ENCODE data around the gene PTPRZ1. TPM values are rescaled to one million over a fixed set of nuclear protein-coding genes. Genes with fewer than 3 reads are reported as not detected.

The PTPRZ1 gene
- total RNA-seq, 1 donor from 2014 or later, result 1.9 TPM

DNA sequence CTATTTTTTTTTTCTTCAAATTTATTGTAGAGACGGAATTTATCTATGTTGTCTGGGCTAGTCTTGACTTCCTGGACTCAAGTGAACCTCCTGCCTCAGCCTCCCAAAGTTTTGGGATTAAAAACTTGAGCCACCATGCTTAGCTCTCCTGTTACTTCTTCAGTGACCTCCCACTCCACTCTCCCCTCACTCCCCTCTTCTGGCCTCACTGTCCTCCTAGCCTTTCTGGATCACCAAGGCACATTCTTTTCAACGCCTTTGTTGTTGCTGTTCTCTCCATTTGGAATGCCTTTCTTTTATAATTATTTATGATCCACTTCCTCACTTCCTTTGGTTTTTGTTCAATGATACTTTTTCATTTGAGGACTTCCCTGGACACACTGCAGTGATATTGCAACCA, 17.9 kb downstream of the PTPRZ1 start:
- H3K4me1 ChIP-seq, result no peaks in the 10 kb centered on the region
- H3K4me3 ChIP-seq, result no peak overlapping the region
- TF ChIP-seq, protein P1, sequence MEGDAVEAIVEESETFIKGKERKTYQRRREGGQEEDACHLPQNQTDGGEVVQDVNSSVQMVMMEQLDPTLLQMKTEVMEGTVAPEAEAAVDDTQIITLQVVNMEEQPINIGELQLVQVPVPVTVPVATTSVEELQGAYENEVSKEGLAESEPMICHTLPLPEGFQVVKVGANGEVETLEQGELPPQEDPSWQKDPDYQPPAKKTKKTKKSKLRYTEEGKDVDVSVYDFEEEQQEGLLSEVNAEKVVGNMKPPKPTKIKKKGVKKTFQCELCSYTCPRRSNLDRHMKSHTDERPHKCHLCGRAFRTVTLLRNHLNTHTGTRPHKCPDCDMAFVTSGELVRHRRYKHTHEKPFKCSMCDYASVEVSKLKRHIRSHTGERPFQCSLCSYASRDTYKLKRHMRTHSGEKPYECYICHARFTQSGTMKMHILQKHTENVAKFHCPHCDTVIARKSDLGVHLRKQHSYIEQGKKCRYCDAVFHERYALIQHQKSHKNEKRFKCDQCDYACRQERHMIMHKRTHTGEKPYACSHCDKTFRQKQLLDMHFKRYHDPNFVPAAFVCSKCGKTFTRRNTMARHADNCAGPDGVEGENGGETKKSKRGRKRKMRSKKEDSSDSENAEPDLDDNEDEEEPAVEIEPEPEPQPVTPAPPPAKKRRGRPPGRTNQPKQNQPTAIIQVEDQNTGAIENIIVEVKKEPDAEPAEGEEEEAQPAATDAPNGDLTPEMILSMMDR (IDR thresholded peaks at IDR 0.05), result no peak
- no peaks in the 10 kb centered on the region for H3K36me3 ChIP-seq
- no peaks in the 10 kb centered on the region for H3K27me3 ChIP-seq (ENCODE audit: low read depth)
- DNase-seq, result no peak
- ATAC-seq, result no peak
- intact Hi-C loops (cut with DNase I), result no loop called here
- no peak overlapping the region for H3K27ac ChIP-seq
- H3K9me3 ChIP-seq, result no peaks in the 10 kb centered on the region

DNA sequence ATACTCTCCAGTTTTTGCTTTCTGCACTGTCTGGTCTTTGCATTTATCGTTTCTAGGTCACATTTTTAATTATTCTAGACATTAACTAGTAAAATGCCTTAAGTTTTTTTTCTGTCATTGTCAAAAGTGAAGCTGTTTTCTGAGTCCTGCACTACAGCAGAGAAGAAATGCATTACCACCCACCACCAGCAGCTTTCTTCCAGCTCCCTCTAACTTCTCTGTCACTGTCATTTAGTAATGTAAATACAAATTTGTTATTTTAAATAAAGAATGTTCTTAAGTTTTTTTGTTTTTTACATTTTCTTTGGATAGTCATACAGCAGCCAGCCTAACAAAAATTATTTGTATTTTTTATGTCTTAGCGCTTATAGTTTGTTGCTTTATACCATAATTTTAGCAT, 18.8 kb downstream of the PTPRZ1 start:
- H3K27ac ChIP-seq, result no peak overlapping the region
- H3K4me1 ChIP-seq, result no peaks in the 10 kb centered on the region
- no peaks in the 10 kb centered on the region for H3K27me3 ChIP-seq (ENCODE audit: low read depth)
- H3K4me3 ChIP-seq, result no peak overlapping the region
- DNase-seq (no peak), ATAC-seq (no peak)
- no peaks in the 10 kb centered on the region for H3K36me3 ChIP-seq
- TF ChIP-seq, protein P1 (IDR thresholded peaks at IDR 0.05), result no peak
- intact Hi-C loops (cut with DNase I), result no loop called here
- no peaks in the 10 kb centered on the region for H3K9me3 ChIP-seq

DNA sequence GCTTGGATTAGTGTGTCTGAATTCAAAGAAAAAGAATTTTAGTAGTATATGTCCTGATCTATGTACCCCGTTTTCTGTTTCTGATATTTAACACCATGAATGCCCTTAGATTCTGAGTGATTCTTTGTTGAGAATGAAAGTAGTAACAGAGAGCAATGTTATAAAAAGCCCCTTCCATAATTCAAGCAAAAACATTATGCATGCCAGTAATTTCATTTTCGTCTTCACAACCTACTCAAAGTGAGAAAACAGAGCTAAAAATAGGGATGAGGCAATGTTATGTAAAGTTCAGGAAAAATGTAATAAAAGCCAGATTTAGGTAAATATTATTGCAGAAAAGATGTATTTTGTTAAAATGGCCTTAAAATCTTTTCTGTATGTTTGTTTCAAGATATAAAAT, 28.1 kb downstream of the PTPRZ1 start:
- no peak overlapping the region for H3K27ac ChIP-seq

DNA sequence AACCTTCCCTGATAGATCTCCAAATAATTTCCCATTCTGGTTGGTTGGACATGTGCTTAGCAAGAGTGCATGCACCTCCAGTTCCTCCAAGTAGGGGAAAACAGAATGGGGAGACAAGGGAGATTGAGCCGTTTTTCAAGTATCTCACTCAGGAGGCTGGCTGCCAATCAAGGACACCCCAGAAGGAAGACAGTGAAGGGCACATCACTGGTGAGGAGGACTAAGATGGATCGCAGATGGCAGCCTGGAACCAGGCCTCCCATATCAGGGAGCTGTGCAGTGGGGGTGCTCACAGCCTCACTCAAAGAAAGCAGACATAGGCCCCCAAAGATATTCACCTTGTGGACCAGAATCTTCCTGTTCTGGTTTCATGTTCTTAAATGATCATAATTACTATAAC, 31.2 kb downstream of the PTPRZ1 start:
- no peaks in the 10 kb centered on the region for H3K4me1 ChIP-seq
- H3K27ac ChIP-seq, result no peak overlapping the region
- no peaks in the 10 kb centered on the region for H3K36me3 ChIP-seq
- TF ChIP-seq, protein P1 (IDR thresholded peaks at IDR 0.05), result no peak
- DNase-seq, result no peak
- no peaks in the 10 kb centered on the region for H3K27me3 ChIP-seq (ENCODE audit: low read depth)
- intact Hi-C loops (cut with DNase I), result no loop called here
- ATAC-seq, result no peak
- no peak overlapping the region for H3K4me3 ChIP-seq
- no peaks in the 10 kb centered on the region for H3K9me3 ChIP-seq

More for the DNA sequence above, 28.1 kb downstream of the PTPRZ1 start:
- Histone ChIP-seq H3K9me3 (no peaks in the 10 kb centered on the region), H3K36me3 (no peaks in the 10 kb centered on the region), H3K4me1 (no peaks in the 10 kb centered on the region), H3K27me3 (ENCODE audit: low read depth) (no peaks in the 10 kb centered on the region), H3K4me3 (no peak overlapping the region)
- ATAC-seq (no peak), DNase-seq (no peak)
- intact Hi-C loops (cut with DNase I), result no loop called here
- TF ChIP-seq, protein P1 (IDR thresholded peaks at IDR 0.05), result no peak

DNA sequence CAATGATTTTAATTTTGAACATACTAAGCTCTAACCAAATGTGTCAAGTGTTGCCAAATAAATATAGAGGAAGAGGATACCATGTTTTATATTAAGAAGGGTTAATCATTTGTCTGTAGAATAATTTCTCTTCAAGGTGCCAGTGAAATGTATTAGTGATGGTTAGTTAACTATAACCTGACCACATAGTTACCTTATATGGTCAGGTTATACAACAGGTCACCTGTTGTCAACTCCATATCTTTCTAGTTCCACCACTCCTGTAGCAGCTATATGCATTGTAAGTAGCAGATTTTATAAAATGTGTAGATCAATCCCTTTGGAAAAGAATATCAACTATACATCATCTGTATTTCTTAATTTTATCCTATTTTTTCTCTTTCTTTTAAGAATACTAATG, 35.1 kb downstream of the PTPRZ1 start:
- ATAC-seq, result no peak
- TF ChIP-seq, protein P1 (IDR thresholded peaks at IDR 0.05), result no peak
- no peak overlapping the region for H3K27ac ChIP-seq
- H3K4me3 ChIP-seq, result no peak overlapping the region
- no peaks in the 10 kb centered on the region for H3K9me3 ChIP-seq
- no peaks in the 10 kb centered on the region for H3K27me3 ChIP-seq (ENCODE audit: low read depth)
- DNase-seq, result no peak
- no peaks in the 10 kb centered on the region for H3K4me1 ChIP-seq
- intact Hi-C loops (cut with DNase I), result no loop called here
- no peaks in the 10 kb centered on the region for H3K36me3 ChIP-seq
